GM23338 (cell line): ENCODE data around the gene PLCL1. TPM values are rescaled to one million over a fixed set of nuclear protein-coding genes. Genes with fewer than 3 reads are reported as not detected.

Source experiments
- ATAC-seq: fragments of 200-7000 bp; cut with Tn5 transposase; 3 replicates; pipeline ENCODE4 v1.9.1; 2020
- DNase-seq: peaks from one replicate; pipeline ENCODE4 v3.0.0-alpha.2; 2015; ENCODE audit warnings: low spot score
- H2AFZ ChIP-seq: fragments of 200-600 bp; sonication (generic); 2 replicates; pipeline ENCODE4 v1.8.0; 2016; ENCODE audit warnings: antibody characterized with exemption, mild to moderate bottlenecking, moderate library complexity
- H3F3A ChIP-seq: fragments of 200-600 bp; sonication (generic); replicated peaks from 2 replicates; pipeline ENCODE4 v1.8.0; 2017; ENCODE audit warnings: antibody characterized with exemption, mixed run types, low read depth
- H3K27ac ChIP-seq: fragments of 200-600 bp; sonication (generic); 2 replicates; pipeline ENCODE4 v1.6.1; 2016; ENCODE audit warnings: low read depth
- H3K27me3 ChIP-seq: fragments of 200-600 bp; sonication (generic); 2 replicates; pipeline ENCODE4 v1.8.0; 2016; ENCODE audit warnings: mild to moderate bottlenecking, mixed run types, moderate library complexity; ENCODE audit not compliant: insufficient read depth
- H3K36me3 ChIP-seq: fragments of 200-600 bp; sonication (generic); 2 replicates; pipeline ENCODE4 v1.8.0; 2016; ENCODE audit warnings: mild to moderate bottlenecking; ENCODE audit not compliant: insufficient read depth
- H3K4me1 ChIP-seq: fragments of 200-600 bp; sonication (generic); 2 replicates; pipeline ENCODE4 v1.8.0; 2016; ENCODE audit warnings: mild to moderate bottlenecking, moderate library complexity; ENCODE audit not compliant: insufficient read depth
- H3K4me2 ChIP-seq: fragments of 200-600 bp; sonication (generic); 2 replicates; pipeline ENCODE4 v1.7.1; 2017; ENCODE audit warnings: mixed run types
- H3K4me3 ChIP-seq: fragments of 200-600 bp; sonication (generic); 2 replicates; pipeline ENCODE4 v1.6.1; 2016; ENCODE audit warnings: mixed run types
- H3K79me2 ChIP-seq: fragments of 200-600 bp; sonication (generic); replicated peaks from 2 replicates; pipeline ENCODE4 v1.8.0; 2017; ENCODE audit warnings: mild to moderate bottlenecking; ENCODE audit not compliant: insufficient read depth
- H3K9me2 ChIP-seq: fragments of 200-600 bp; sonication (generic); 2 replicates; pipeline ENCODE4 v1.8.0; 2017; ENCODE audit not compliant: insufficient read depth
- H4K20me1 ChIP-seq: fragments of 200-600 bp; sonication (generic); replicated peaks from 2 replicates; pipeline ENCODE4 v1.8.0; 2017; ENCODE audit warnings: mild to moderate bottlenecking; ENCODE audit not compliant: insufficient read depth
- H3K27ac Mint-ChIP-seq: 2 replicates; pipeline ENCODE4 v1.8.0; 2020; ENCODE audit warnings: inconsistent platforms, mild to moderate bottlenecking, moderate library complexity, mixed read lengths
- H3K27me3 Mint-ChIP-seq: 3 replicates; pipeline ENCODE4 v1.8.0; 2022; ENCODE audit warnings: low read depth, mild to moderate bottlenecking, moderate library complexity, mixed read lengths, inconsistent platforms; ENCODE audit not compliant: insufficient read depth, poor library complexity
- H3K36me3 Mint-ChIP-seq: 3 replicates; pipeline ENCODE4 v1.8.0; 2021; ENCODE audit warnings: low read depth, mild to moderate bottlenecking, inconsistent platforms, moderate library complexity, mixed read lengths
- H3K4me1 Mint-ChIP-seq: 3 replicates; pipeline ENCODE4 v1.8.0; 2020; ENCODE audit warnings: mild to moderate bottlenecking, inconsistent platforms, mixed read lengths
- H3K4me3 Mint-ChIP-seq: 3 replicates; pipeline ENCODE4 v1.8.0; 2021; ENCODE audit warnings: moderate library complexity, mild to moderate bottlenecking, inconsistent platforms, mixed read lengths
- H3K9me3 Mint-ChIP-seq: 3 replicates; pipeline ENCODE4 v1.8.0; 2020; ENCODE audit warnings: moderate library complexity, mild to moderate bottlenecking, inconsistent platforms, mixed read lengths
- CREB1 ChIP-seq: fragments of 250-450 bp; sonication (Bioruptor Pico); IDR thresholded peaks from 2 replicates; pipeline ENCODE4 v1.5.0; 2020; ENCODE audit warnings: low read depth, mild to moderate bottlenecking, moderate library complexity
- ETS1 ChIP-seq: IDR thresholded peaks from 2 replicates; pipeline ENCODE4 v1.6.1; 2016; ENCODE audit warnings: antibody characterized with exemption
- EZH2 ChIP-seq: fragments of 200-600 bp; sonication (generic); IDR thresholded peaks from one replicate; pipeline ENCODE4 v1.8.0; 2017; ENCODE audit warnings: antibody characterized with exemption, mild to moderate bottlenecking, low read depth; ENCODE audit not compliant: unreplicated experiment
- JUNB ChIP-seq: IDR thresholded peaks from one replicate; pipeline ENCODE4 v1.6.1; 2016; ENCODE audit warnings: antibody characterized with exemption; ENCODE audit not compliant: unreplicated experiment
- NANOG ChIP-seq: IDR thresholded peaks from 2 replicates; pipeline ENCODE4 v1.6.1; 2016; ENCODE audit warnings: antibody characterized with exemption, borderline replicate concordance
- POLR2AphosphoS5 ChIP-seq: IDR thresholded peaks from 2 replicates; pipeline ENCODE4 v1.6.1; 2016; ENCODE audit warnings: antibody characterized with exemption, low read depth
- REST ChIP-seq: IDR thresholded peaks from one replicate; pipeline ENCODE4 v1.6.1; 2018; ENCODE audit warnings: antibody characterized with exemption; ENCODE audit not compliant: unreplicated experiment
- ZNF114 ChIP-seq: fragments of 250-450 bp; sonication (Bioruptor Pico); IDR thresholded peaks from 2 replicates; pipeline ENCODE4 v1.5.0; 2020; ENCODE audit warnings: mild to moderate bottlenecking, moderate library complexity
- ZNF331 ChIP-seq: fragments of 250-450 bp; sonication (Bioruptor Pico); IDR thresholded peaks from 2 replicates; pipeline ENCODE4 v1.5.0; 2020; ENCODE audit warnings: low read depth, mild to moderate bottlenecking, moderate library complexity
- ZNF462 ChIP-seq: fragments of 250-450 bp; sonication (Bioruptor Pico); IDR thresholded peaks from 2 replicates; pipeline ENCODE4 v1.5.0; 2020; ENCODE audit warnings: mild to moderate bottlenecking, moderate library complexity
- polyA plus RNA-seq: library from polyadenylated mRNA; unstranded; fragments of >200 nt; fragmentation: Nextera tagmentation; extraction: Ambion mirVana; gene quantifications from 2 replicates; pipeline ENCODE4 v1.2.1, GENCODE V29; 2016
- total RNA-seq: library from RNA; depleted of rRNA; stranded (reverse); fragments of >200 nt; shearing (Covaris generic); gene quantifications from 2 replicates; pipeline ENCODE4 v1.2.3, GENCODE V29; 2014

PLCL1 gene
- total and polyA plus RNA-seq, 2 experiments from 2014 or later: not detected

GRCh38 chr2:197827618-197828017, 23.2 kb downstream of the PLCL1 start (continued):
- no peak for TF ChIP-seq NANOG
- TF ChIP-seq ETS1: no peak
- no peak for TF ChIP-seq ZNF462 (CRISPR knock-in tag)

GRCh38 chr2:197828464-197829135, 24.2 kb downstream of the PLCL1 start:
- Histone ChIP-seq H4K20me1 (no peaks in the 10 kb centered on the region), H3K27ac (no peak overlapping the region), H2AFZ (no peak overlapping the region), H3K4me2 (no peak overlapping the region), H3K79me2 (no peaks in the 10 kb centered on the region), H3K4me1 (peaks cover 12% of the 10 kb centered on the region), H3K9me2 (no peaks in the 10 kb centered on the region; the same call in 1 of the 2 replicates), H3K4me3 (no peak overlapping the region), H3K36me3 (no peaks in the 10 kb centered on the region), H3K27me3 (no peaks in the 10 kb centered on the region), H3F3A (no peaks in the 10 kb centered on the region)
- Mint-ChIP-seq H3K27ac (no peak overlapping the region), H3K36me3 (no peaks in the 10 kb centered on the region), H3K4me1 (peaks cover 9% of the 10 kb centered on the region; the same call in 2 of the 3 replicates), H3K27me3 (no peaks in the 10 kb centered on the region), H3K9me3 (no peaks in the 10 kb centered on the region), H3K4me3 (no peak overlapping the region)
- DNase-seq (no peak), ATAC-seq (no peak)
- TF ChIP-seq POLR2AphosphoS5 (no peak), CREB1 (CRISPR knock-in tag) (no peak), REST (no peak), NANOG (no peak), EZH2 (no peak), ETS1 (no peak), JUNB (no peak), ZNF114 (CRISPR knock-in tag) (no peak), ZNF331 (CRISPR knock-in tag) (no peak)
